ENCODE results near the gene NDUFS8.

Gene NDUFS8

DNA sequence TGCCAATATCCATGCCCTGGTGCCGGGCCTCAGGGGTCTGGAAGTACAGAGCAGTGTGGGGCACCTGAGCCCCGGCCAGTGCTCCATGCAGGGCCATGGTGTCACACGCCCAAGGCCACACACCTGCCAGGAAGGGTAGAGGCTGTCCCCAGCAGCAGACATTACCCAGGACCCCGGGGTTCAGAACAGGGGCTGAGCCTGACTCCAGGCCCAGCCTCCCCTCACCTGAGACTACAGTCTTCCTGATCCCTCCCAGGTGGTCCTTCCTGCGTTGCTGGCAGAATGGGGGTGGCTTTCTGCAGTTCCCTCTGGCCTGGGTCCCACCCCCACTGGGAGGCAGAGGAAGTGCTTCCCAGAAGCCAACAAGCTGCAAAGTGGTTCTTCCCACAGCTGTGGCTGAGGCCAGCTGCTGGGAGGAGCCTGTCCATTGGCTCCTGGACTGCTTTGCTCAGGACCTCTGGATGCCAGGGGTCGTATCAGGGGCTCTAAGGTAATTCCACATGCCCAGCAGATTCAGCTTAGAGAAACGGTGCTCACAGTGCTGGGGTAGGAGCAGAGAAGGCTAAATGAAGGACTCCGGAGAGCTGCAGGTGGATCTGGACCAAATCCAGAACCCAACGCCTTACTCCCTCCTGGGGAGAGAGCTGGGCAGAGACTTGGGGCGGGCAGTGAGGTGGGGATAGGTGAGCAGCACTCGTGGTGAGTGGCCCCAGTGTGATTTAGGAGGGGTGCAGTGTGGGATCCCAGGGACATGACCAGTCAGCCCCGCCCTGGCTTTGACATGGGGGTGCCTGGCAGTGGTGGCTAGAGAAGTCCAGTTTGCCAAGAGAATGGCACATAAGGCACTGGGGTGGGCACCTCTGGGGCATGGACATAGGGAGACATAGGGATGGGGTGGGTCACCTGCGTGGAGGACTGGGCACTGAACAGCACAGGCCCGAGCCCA is 21.0 kb downstream of the NDUFS8 start:
- no peak for DNase-seq (ENCODE audit: low read depth)
- H3K4me3 ChIP-seq (ENCODE audit: low read depth, low read length) = no peak overlapping the region
- TF ChIP-seq CTCF (IDR thresholded peaks at IDR 0.05; ENCODE audit: low read depth, low read length, missing control alignments) = no peak

- no peak for TF ChIP-seq CTCF (IDR thresholded peaks at IDR 0.05; ENCODE audit: low read depth, low read length, missing control alignments)
- no peak overlapping the region for H3K4me3 ChIP-seq (ENCODE audit: low read depth, low read length)
- DNase-seq (ENCODE audit: low read depth) = no peak
Observed at GRCh38 chr11:68052137-68052873, 21.8 kb downstream of the NDUFS8 start.

GRCh38 chr11:68053117-68053516 is 22.6 kb downstream of the NDUFS8 start:
- DNase-seq (ENCODE audit: low read depth) = no peak
- no peak overlapping the region for H3K4me3 ChIP-seq (ENCODE audit: low read depth, low read length)
- no peak for TF ChIP-seq CTCF (IDR thresholded peaks at IDR 0.05; ENCODE audit: low read depth, low read length, missing control alignments)

DNA sequence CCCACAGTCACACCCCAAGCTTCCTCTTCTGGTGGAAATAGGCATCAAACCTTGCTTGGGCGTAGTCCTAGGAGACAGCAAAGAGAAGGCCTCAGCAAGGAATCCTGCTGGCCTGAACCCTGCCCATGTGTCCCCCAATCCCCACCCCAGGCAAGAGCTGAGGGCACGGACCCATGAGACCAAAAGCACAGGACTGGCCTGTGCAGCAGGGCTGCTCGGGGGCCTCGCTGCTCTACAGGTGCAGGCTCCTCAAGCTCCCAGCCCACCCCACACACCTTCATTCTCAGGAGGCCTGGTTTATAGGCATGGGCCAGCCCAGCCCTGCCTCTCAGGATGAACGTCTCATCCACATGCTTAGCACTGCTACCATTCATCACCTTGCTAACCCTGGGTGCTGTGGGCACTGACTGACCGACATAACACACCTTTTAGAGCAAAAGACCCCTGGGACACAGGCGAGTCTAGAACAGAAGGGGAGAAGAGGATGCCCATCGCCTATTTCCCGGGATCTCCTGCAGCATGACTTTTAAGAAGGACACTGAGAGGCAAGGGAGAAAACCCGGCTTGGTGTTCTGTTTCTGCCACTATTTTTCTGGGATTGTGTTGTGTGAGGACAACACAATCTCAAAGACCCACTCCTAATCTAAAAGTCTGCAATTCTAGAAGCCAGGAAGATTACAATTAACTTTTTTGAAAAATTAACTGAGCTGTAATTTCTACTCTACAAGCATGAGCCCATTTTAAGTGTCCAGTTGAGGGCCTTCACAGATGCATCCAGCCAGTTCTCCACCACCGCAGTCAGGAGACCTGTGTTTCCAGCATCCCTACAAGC is 23.7 kb downstream of the NDUFS8 start:
- no peak overlapping the region for H3K4me3 ChIP-seq (ENCODE audit: low read depth, low read length)
- no peak for DNase-seq (ENCODE audit: low read depth)
- no peak for TF ChIP-seq CTCF (IDR thresholded peaks at IDR 0.05; ENCODE audit: low read depth, low read length, missing control alignments)

DNA sequence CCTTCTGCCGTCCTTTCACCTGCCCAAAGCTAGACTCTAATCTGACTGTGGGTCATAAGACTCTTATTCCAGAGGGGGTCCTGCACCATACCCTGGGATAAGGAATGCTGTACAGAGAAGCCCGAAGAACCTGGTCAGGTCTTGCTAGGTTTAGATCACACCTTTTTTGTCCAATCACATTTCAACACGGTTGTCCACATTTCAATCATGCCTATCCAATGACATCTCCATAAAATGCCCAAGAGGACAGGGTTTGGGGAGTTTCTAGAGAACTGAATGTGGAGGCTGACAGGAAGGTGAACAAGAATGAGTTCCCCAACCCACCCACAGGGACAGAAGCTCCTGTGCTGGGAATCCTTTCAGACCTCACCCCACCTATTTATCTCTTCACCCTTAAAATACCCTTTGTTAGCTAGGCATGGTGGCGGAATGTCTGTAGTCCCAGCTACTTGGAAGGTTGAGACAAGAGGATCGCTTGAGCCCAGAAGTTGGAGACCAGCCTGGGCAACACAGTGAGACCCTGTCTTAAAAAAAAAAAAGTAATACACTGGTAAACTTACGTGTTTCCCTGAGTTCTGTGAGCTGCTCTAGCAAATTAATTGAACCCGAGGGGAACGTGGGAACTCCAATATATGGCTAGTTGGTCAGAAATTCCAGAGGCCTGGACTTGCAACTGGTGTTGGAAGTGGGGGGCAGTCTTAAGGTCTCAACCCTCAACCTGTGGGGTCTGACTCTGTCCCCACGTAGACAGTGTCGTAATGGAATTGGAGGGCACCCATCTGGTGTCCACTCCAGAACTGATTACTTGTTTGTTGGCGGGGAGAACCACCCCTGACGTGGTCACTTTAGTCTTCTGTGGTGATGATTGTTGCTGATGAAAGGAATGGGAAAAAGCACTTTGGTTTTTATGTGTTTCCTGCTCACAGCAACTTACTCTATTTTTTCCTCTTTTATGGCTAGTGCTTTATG is 26.1 kb downstream of the NDUFS8 start:
- DNase-seq (ENCODE audit: low read depth) = no peak
- no peak overlapping the region for H3K4me3 ChIP-seq (ENCODE audit: low read depth, low read length)
- no peak for TF ChIP-seq CTCF (IDR thresholded peaks at IDR 0.05; ENCODE audit: low read depth, low read length, missing control alignments)

DNA sequence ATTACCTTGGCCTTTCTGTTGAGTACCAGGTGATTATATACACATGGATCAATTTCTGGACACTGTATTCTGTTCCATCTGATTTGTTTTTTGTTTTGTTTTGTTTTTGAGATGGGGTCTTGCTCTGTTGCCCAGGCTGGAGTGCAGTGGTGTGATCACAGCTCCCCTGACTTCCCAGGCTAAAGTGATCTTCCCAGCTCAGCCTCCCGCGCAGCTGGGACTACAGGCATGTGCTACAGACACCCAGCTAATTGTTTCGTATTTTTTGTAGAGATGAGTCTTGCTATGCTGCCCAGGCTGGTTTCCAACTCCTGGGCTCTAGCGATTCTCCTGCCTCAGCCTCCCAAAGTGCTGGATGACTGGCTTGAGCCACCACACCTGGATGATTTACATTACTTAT is 27.3 kb downstream of the NDUFS8 start:
- H3K4me3 ChIP-seq (ENCODE audit: low read depth, low read length) = no peak overlapping the region
- DNase-seq (ENCODE audit: low read depth) = no peak
- no peak for TF ChIP-seq CTCF (IDR thresholded peaks at IDR 0.05; ENCODE audit: low read depth, low read length, missing control alignments)

All from GM12864 (cell line).